Right atrium auricular region (tissue), 2 donors: ENCODE data around the gene SLC12A3. TPM values are rescaled to one million over a fixed set of nuclear protein-coding genes. Genes with fewer than 3 reads are reported as not detected.

ENCODE experiments used
- DNase-seq: peaks from one replicate; pipeline ENCODE4 v3.0.0-alpha.2; 2019; ENCODE audit warnings: low spot score
- H3K27ac ChIP-seq, 2 donors: fragments of 200-600 bp; sonication (generic); 1 replicate in 1 of 2; 2 replicates in 1 of 2; pipeline ENCODE4 v1.5.1; 2016 to 2019
- H3K27me3 ChIP-seq, 2 donors: fragments of 200-600 bp; sonication (generic); one replicate each; pipeline versions ENCODE4 v1.5.1 to v1.6.0; 2017 to 2019
- H3K36me3 ChIP-seq: fragments of 200-600 bp; sonication (generic); one replicate; pipeline ENCODE4 v1.5.1; 2016
- H3K4me1 ChIP-seq, 2 donors: fragments of 200-600 bp; sonication (generic); one replicate each; pipeline versions ENCODE4 v1.5.1 to v1.6.0; 2017 to 2019
- H3K4me3 ChIP-seq, 2 donors: fragments of 200-600 bp; sonication (generic); 1 replicate in 1 of 2; 2 replicates in 1 of 2; pipeline ENCODE4 v1.5.1; 2017 to 2019; ENCODE audit warnings: mild to moderate bottlenecking in 1 of 2, moderate library complexity in 1 of 2
- H3K9me3 ChIP-seq, 2 donors: fragments of 200-600 bp; sonication (generic); one replicate each; pipeline ENCODE4 v1.5.1; 2019
- total RNA-seq, 2 donors: library from RNA; depleted of rRNA; stranded (reverse); fragments of >200 nt; gene quantifications; one replicate each; pipeline ENCODE4 v1.1.0, GENCODE V29; 2016
- TF ChIP-seq, protein P1 (sequence below), 2 donors: fragments of 200-600 bp; sonication (generic); IDR thresholded peaks; one replicate each; pipeline ENCODE4 v1.5.1; 2019; ENCODE audit warnings: antibody characterized with exemption in 2 of 2

Gene SLC12A3, protein sequence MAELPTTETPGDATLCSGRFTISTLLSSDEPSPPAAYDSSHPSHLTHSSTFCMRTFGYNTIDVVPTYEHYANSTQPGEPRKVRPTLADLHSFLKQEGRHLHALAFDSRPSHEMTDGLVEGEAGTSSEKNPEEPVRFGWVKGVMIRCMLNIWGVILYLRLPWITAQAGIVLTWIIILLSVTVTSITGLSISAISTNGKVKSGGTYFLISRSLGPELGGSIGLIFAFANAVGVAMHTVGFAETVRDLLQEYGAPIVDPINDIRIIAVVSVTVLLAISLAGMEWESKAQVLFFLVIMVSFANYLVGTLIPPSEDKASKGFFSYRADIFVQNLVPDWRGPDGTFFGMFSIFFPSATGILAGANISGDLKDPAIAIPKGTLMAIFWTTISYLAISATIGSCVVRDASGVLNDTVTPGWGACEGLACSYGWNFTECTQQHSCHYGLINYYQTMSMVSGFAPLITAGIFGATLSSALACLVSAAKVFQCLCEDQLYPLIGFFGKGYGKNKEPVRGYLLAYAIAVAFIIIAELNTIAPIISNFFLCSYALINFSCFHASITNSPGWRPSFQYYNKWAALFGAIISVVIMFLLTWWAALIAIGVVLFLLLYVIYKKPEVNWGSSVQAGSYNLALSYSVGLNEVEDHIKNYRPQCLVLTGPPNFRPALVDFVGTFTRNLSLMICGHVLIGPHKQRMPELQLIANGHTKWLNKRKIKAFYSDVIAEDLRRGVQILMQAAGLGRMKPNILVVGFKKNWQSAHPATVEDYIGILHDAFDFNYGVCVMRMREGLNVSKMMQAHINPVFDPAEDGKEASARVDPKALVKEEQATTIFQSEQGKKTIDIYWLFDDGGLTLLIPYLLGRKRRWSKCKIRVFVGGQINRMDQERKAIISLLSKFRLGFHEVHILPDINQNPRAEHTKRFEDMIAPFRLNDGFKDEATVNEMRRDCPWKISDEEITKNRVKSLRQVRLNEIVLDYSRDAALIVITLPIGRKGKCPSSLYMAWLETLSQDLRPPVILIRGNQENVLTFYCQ
- not detected for total RNA-seq

- Histone ChIP-seq H3K4me3 (no peak within 1 kb of the TSS), H3K9me3 (no peaks in the 10 kb centered on the region), H3K4me1 (peaks cover 0 to 6% of the 10 kb centered on the region in 2 donors), H3K27me3 (no peaks in the 10 kb centered on the region), H3K36me3 (no peaks in the 10 kb centered on the region), H3K27ac (no peak within 1 kb of the TSS)
- TF ChIP-seq, protein P1, sequence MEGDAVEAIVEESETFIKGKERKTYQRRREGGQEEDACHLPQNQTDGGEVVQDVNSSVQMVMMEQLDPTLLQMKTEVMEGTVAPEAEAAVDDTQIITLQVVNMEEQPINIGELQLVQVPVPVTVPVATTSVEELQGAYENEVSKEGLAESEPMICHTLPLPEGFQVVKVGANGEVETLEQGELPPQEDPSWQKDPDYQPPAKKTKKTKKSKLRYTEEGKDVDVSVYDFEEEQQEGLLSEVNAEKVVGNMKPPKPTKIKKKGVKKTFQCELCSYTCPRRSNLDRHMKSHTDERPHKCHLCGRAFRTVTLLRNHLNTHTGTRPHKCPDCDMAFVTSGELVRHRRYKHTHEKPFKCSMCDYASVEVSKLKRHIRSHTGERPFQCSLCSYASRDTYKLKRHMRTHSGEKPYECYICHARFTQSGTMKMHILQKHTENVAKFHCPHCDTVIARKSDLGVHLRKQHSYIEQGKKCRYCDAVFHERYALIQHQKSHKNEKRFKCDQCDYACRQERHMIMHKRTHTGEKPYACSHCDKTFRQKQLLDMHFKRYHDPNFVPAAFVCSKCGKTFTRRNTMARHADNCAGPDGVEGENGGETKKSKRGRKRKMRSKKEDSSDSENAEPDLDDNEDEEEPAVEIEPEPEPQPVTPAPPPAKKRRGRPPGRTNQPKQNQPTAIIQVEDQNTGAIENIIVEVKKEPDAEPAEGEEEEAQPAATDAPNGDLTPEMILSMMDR (IDR thresholded peaks at IDR 0.05) = no peak
- DNase-seq = no peak
These were observed at the start of gene SLC12A3 for GRCh38 chr16:56864960-56865359. Gene SLC12A3, plus strand, starts transcription at chr16:56865207. Its CDS starts 29 bp downstream, at chr16:56865236.

GRCh38 chr16:56815721-56816120 is 49.3 kb upstream of the SLC12A3 start:
- TF ChIP-seq, protein P1 (IDR thresholded peaks at IDR 0.05) = no peak
- peaks cover 0 to 5% of the 10 kb centered on the region in 2 donors for H3K4me1 ChIP-seq
- no peaks in the 10 kb centered on the region for H3K27me3 ChIP-seq
- no peaks in the 10 kb centered on the region for H3K9me3 ChIP-seq
- H3K27ac ChIP-seq = no peak overlapping the region
- no peak overlapping the region for H3K4me3 ChIP-seq
- H3K36me3 ChIP-seq = no peaks in the 10 kb centered on the region
- DNase-seq = no peak

DNA sequence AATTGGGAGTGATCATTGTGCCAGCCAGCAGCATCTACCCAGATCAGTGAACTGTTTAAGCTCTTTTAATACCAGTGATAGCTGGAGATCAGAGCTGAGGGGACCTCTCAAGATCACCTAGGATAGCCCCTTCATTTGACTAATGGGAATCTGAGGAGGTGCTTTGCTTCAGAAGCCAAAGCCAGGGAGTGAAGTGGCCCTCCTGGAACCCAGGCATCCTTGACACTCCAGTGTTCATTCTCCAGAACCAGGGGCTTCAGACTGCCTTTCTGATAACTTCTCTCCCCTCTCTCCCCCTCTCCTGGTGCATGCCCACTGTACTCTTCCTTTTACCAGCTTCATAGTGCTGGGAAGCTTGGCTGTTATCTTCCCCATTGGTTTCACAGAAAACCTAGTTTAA is 48.0 kb upstream of the SLC12A3 start:
- TF ChIP-seq, protein P1 (IDR thresholded peaks at IDR 0.05) = no peak
- Histone ChIP-seq H3K36me3 (no peaks in the 10 kb centered on the region), H3K9me3 (no peaks in the 10 kb centered on the region), H3K27me3 (no peaks in the 10 kb centered on the region), H3K4me3 (no peak overlapping the region), H3K27ac (no peak overlapping the region), H3K4me1 (peaks cover 0 to 5% of the 10 kb centered on the region in 2 donors)
- no peak for DNase-seq

- H3K27ac ChIP-seq = no peak overlapping the region
- no peaks in the 10 kb centered on the region for H3K36me3 ChIP-seq
- TF ChIP-seq, protein P1 (IDR thresholded peaks at IDR 0.05) = no peak
- H3K27me3 ChIP-seq = no peaks in the 10 kb centered on the region
- H3K4me3 ChIP-seq = no peak overlapping the region
- no peaks in the 10 kb centered on the region for H3K9me3 ChIP-seq
- no peak for DNase-seq
- H3K4me1 ChIP-seq = peaks cover 0 to 5% of the 10 kb centered on the region in 2 donors
These were observed 47.1 kb upstream of the SLC12A3 start for GRCh38 chr16:56817938-56818337.

GRCh38 chr16:56823081-56823733 is 41.8 kb upstream of the SLC12A3 start:
- Histone ChIP-seq H3K27me3 (no peaks in the 10 kb centered on the region), H3K4me3 (no peak overlapping the region), H3K4me1 (no peaks in the 10 kb centered on the region), H3K27ac (no peak overlapping the region), H3K36me3 (peaks cover 5% of the 10 kb centered on the region), H3K9me3 (no peaks in the 10 kb centered on the region)
- TF ChIP-seq, protein P1 (IDR thresholded peaks at IDR 0.05) = no peak
- DNase-seq = no peak
